Measurements from ENCODE around the gene SDHD. TPM values are rescaled to one million over a fixed set of nuclear protein-coding genes. Genes with fewer than 3 reads are reported as not detected.

SDHD gene
- total RNA-seq (2022) (56.6 and 59.1 TPM in 2 replicates), Bru-seq, nascent RNA (percentile 73 among the genes with signal in this experiment), BruChase-seq, experiment 1, labeled RNA remaining after a 6-hour chase (percentile 98 among the genes with signal in this experiment), BruChase-seq, experiment 2, labeled RNA remaining after a 2-hour chase (percentile 97 among the genes with signal in this experiment)
- long read RNA-seq, transcript SDHD-201 (4 exons, 1,439 nt), result major isoform, 269 of 281 reads
- long read RNA-seq, partial matches to known transcripts, result 2 of 281 reads
- long read RNA-seq, other reads (novel, unspliced or antisense), result 5 of 281 reads

DNA sequence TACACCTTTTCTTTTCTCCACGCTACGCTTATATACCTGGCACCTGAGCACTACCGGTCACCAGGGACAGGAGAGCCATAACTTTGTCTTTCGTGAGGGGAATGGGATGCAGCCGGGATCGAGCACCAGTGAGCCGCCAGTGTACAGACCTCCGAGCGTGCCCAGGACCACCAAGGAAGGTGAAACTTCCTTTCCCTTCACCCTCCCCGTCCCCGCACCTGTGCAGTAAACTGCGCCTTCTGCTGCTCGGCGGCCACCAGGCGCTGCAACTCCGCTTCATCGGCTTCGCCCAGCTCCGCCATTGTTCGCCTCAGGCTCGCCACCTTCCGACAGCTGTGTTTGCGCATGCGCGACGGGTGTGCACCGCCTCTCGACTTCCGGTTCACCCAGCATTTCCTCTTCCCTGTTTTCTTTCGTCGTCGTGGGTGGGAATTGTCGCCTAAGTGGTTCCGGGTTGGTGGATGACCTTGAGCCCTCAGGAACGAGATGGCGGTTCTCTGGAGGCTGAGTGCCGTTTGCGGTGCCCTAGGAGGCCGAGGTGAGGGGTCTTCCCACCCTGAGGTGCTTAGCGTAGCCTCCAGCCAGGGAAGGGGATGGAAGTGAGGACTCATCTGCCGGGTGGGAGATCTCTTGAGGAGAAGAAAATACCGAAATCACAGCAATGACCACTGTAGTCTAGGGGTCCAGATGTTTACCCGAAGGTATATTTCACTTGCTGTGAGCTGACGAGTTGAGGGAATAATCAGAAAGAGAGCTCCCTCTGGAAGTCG is at the start of gene SDHD, which contains the start of gene TIMM8B:
Gene SDHD (plus strand): TSS at position 452 of the 770 bp plus-strand sequence. CDS start 35 bp downstream, at position 487.
Gene TIMM8B (minus strand): TSS at position 335 of the 770 bp plus-strand sequence. CDS start 33 bp downstream, at position 302.
- Mint-ChIP-seq H3K27ac (ENCODE audit: unreplicated experiment) (peak within 1 kb of the TSS; percentile 99), H3K4me1 (ENCODE audit: low read depth, unreplicated experiment) (peaks cover 24% of the 10 kb centered on the region), H3K4me3 (ENCODE audit: low read depth, unreplicated experiment) (peak within 1 kb of the TSS; percentile 97), H3K9me3 (ENCODE audit: low read depth, unreplicated experiment) (no peaks in the 10 kb centered on the region), H3K36me3 (ENCODE audit: insufficient read depth, unreplicated experiment) (peaks cover 57% of the 10 kb centered on the region), H3K27me3 (ENCODE audit: unreplicated experiment) (no peaks in the 10 kb centered on the region)
- CTCF ChIA-PET, result no interaction called here
- TF ChIP-seq, protein P1, sequence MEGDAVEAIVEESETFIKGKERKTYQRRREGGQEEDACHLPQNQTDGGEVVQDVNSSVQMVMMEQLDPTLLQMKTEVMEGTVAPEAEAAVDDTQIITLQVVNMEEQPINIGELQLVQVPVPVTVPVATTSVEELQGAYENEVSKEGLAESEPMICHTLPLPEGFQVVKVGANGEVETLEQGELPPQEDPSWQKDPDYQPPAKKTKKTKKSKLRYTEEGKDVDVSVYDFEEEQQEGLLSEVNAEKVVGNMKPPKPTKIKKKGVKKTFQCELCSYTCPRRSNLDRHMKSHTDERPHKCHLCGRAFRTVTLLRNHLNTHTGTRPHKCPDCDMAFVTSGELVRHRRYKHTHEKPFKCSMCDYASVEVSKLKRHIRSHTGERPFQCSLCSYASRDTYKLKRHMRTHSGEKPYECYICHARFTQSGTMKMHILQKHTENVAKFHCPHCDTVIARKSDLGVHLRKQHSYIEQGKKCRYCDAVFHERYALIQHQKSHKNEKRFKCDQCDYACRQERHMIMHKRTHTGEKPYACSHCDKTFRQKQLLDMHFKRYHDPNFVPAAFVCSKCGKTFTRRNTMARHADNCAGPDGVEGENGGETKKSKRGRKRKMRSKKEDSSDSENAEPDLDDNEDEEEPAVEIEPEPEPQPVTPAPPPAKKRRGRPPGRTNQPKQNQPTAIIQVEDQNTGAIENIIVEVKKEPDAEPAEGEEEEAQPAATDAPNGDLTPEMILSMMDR (IDR thresholded peaks at IDR 0.05; ENCODE audit: unreplicated experiment), result no peak
- DNase-seq, result peak; percentile 91
- BruUV-seq (replicated peaks), result no TSS peak
- intact Hi-C loops (cut with micrococcal nuclease; ENCODE audit: unreplicated experiment), result no loop called here

DNA sequence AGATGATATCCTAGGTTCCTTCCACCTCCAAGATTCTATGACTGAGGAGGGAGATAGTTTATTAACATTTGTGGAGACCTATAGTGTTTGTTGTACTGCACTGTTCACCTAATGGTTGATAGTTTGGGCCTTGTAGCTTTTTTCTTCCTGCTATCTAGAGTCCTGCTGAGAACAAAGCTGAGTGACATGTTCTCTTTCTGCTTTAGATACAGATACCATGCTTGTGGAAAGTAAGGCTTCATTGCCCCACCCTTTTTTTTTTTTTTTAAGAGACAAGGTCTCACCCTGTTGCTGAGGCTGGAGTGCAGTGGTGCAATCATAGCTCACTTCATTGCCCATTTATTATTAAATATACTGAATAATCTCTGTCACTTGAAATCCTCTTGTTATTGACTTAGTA is 49.1 kb upstream of the SDHD start:
- TF ChIP-seq, protein P1 (IDR thresholded peaks at IDR 0.05; ENCODE audit: unreplicated experiment), result no peak
- DNase-seq, result no peak
- Mint-ChIP-seq H3K4me3 (ENCODE audit: low read depth, unreplicated experiment) (no peak overlapping the region), H3K27ac (ENCODE audit: unreplicated experiment) (no peak overlapping the region), H3K9me3 (ENCODE audit: low read depth, unreplicated experiment) (no peaks in the 10 kb centered on the region), H3K4me1 (ENCODE audit: low read depth, unreplicated experiment) (peaks cover 6% of the 10 kb centered on the region), H3K36me3 (ENCODE audit: insufficient read depth, unreplicated experiment) (peaks cover 10% of the 10 kb centered on the region), H3K27me3 (ENCODE audit: unreplicated experiment) (no peaks in the 10 kb centered on the region)
- intact Hi-C loops (cut with micrococcal nuclease; ENCODE audit: unreplicated experiment), result no loop called here
- BruUV-seq (replicated peaks), result no TSS peak
- CTCF ChIA-PET, result interaction anchor here (0.8 kb wide), 1 partner anchor 11 kb away, joined by 6 read pairs; no protein-coding TSS in a partner anchor

GRCh38 chr11:112042161-112042960 is 44.3 kb upstream of the SDHD start:
- TF ChIP-seq, protein P1 (IDR thresholded peaks at IDR 0.05; ENCODE audit: unreplicated experiment), result no peak
- BruUV-seq (replicated peaks), result no TSS peak
- intact Hi-C loops (cut with micrococcal nuclease; ENCODE audit: unreplicated experiment), result no loop called here
- H3K4me3 Mint-ChIP-seq (ENCODE audit: low read depth, unreplicated experiment), result no peak overlapping the region
- CTCF ChIA-PET, result no interaction called here
- H3K27me3 Mint-ChIP-seq (ENCODE audit: unreplicated experiment), result no peaks in the 10 kb centered on the region
- H3K9me3 Mint-ChIP-seq (ENCODE audit: low read depth, unreplicated experiment), result no peaks in the 10 kb centered on the region
- H3K4me1 Mint-ChIP-seq (ENCODE audit: low read depth, unreplicated experiment), result peaks cover 11% of the 10 kb centered on the region
- no peak for DNase-seq
- peaks cover 24% of the 10 kb centered on the region for H3K36me3 Mint-ChIP-seq (ENCODE audit: insufficient read depth, unreplicated experiment)
- H3K27ac Mint-ChIP-seq (ENCODE audit: unreplicated experiment), result no peak overlapping the region

DNA sequence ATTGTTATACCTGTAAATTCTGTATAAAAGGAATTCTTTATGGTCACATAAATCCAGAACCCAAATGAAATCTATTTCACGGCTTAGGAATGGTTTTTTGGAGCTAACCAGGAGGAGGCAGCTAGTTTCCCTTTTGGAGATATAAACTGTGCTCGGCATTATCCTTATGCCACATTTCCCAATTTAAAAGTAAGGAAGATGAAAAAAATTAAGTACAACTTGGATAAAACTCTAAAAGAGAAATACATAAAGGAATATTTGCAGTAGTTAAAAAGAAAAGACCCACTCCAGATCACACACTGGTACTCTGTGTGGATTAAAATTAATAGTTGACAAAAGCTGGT is 43.7 kb upstream of the SDHD start:
- CTCF ChIA-PET, result no interaction called here
- Mint-ChIP-seq H3K36me3 (ENCODE audit: insufficient read depth, unreplicated experiment) (peaks cover 24% of the 10 kb centered on the region), H3K9me3 (ENCODE audit: low read depth, unreplicated experiment) (no peaks in the 10 kb centered on the region), H3K4me3 (ENCODE audit: low read depth, unreplicated experiment) (no peak overlapping the region), H3K27ac (ENCODE audit: unreplicated experiment) (no peak overlapping the region), H3K4me1 (ENCODE audit: low read depth, unreplicated experiment) (peaks cover 11% of the 10 kb centered on the region), H3K27me3 (ENCODE audit: unreplicated experiment) (no peaks in the 10 kb centered on the region)
- TF ChIP-seq, protein P1 (IDR thresholded peaks at IDR 0.05; ENCODE audit: unreplicated experiment), result no peak
- intact Hi-C loops (cut with micrococcal nuclease; ENCODE audit: unreplicated experiment), result no loop called here
- DNase-seq, result no peak
- no TSS peak for BruUV-seq (replicated peaks)
